Measurements from ENCODE around the gene ADGRA1.

Gene ADGRA1

DNA sequence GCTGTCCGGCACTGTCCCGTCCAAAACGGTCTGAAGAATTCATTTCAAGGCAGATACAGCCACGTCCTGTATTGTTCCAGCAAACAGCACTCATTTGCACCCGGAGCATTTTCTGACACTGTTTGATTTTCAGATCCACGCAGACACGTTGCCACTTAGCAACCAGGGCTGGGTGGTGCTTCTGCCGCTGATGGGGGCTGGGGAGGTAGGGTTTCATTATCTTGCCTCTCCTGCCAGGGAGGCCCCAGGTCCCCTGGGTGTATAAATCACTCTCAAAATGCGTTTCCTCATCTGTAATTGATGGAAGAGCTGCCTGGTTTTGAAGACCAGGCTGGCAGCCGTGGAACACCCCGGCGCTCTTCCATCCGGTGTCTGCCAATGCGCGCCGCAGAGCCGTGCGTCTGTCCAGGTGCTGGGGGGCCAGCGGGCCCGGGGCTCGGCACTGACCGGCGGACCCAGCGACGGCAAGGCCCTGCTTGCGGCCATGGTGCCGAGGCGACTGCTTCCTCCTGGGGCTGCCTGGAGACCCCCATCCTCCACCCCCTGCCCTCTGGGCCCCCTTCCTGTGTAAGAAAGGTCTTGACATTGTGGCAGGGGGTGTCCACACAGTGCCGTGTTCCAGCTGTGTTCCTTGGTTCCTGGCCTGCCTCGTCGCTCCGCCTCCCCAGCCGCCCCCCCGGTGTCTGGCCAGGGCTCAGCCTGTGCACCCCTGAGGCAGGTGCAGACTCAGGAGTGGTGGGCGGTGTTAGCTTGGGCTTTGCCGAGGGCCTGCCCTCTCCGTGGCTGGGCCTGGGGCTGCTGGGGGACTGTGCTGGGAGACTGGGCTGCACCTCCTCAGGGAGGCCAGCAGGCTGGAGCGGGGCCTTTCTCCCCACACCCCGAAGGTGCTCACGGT, 16.6 kb downstream of the ADGRA1 start:
- no peak for TF ChIP-seq ZFP3 (CRISPR knock-in tag; IDR thresholded peaks at IDR 0.05)
- no peak for TF ChIP-seq ZNF8 (CRISPR knock-in tag; IDR thresholded peaks at IDR 0.05)
- no peak for TF ChIP-seq POU6F1 (CRISPR knock-in tag; IDR thresholded peaks at IDR 0.05; ENCODE audit: borderline replicate concordance, low read depth)
- TF ChIP-seq GLIS3 (CRISPR knock-in tag; IDR thresholded peaks at IDR 0.05), result no peak
- TF ChIP-seq TCF4 (CRISPR knock-in tag; IDR thresholded peaks at IDR 0.05; ENCODE audit: borderline replicate concordance), result no peak
- no peak for TF ChIP-seq PATZ1 (CRISPR knock-in tag; IDR thresholded peaks at IDR 0.05; ENCODE audit: borderline replicate concordance)
- TF ChIP-seq BACH2 (CRISPR knock-in tag; IDR thresholded peaks at IDR 0.05; ENCODE audit: borderline replicate concordance), result no peak
- TF ChIP-seq ZNF70 (CRISPR knock-in tag; IDR thresholded peaks at IDR 0.05), result no peak
- no peak for TF ChIP-seq PPARA (CRISPR knock-in tag; IDR thresholded peaks at IDR 0.05; ENCODE audit: borderline replicate concordance)
- no peak for TF ChIP-seq ARNTL (CRISPR knock-in tag; IDR thresholded peaks at IDR 0.05; ENCODE audit: borderline replicate concordance, low read depth)
- TF ChIP-seq, protein P1, sequence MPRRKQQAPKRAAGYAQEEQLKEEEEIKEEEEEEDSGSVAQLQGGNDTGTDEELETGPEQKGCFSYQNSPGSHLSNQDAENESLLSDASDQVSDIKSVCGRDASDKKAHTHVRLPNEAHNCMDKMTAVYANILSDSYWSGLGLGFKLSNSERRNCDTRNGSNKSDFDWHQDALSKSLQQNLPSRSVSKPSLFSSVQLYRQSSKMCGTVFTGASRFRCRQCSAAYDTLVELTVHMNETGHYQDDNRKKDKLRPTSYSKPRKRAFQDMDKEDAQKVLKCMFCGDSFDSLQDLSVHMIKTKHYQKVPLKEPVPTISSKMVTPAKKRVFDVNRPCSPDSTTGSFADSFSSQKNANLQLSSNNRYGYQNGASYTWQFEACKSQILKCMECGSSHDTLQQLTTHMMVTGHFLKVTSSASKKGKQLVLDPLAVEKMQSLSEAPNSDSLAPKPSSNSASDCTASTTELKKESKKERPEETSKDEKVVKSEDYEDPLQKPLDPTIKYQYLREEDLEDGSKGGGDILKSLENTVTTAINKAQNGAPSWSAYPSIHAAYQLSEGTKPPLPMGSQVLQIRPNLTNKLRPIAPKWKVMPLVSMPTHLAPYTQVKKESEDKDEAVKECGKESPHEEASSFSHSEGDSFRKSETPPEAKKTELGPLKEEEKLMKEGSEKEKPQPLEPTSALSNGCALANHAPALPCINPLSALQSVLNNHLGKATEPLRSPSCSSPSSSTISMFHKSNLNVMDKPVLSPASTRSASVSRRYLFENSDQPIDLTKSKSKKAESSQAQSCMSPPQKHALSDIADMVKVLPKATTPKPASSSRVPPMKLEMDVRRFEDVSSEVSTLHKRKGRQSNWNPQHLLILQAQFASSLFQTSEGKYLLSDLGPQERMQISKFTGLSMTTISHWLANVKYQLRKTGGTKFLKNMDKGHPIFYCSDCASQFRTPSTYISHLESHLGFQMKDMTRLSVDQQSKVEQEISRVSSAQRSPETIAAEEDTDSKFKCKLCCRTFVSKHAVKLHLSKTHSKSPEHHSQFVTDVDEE (CRISPR knock-in tag; IDR thresholded peaks at IDR 0.05), result no peak
- TF ChIP-seq ZC3H10 (CRISPR knock-in tag; IDR thresholded peaks at IDR 0.05), result no peak
- TF ChIP-seq CREB5 (CRISPR knock-in tag; IDR thresholded peaks at IDR 0.05; ENCODE audit: low read depth), result no peak
- TF ChIP-seq, protein P2, sequence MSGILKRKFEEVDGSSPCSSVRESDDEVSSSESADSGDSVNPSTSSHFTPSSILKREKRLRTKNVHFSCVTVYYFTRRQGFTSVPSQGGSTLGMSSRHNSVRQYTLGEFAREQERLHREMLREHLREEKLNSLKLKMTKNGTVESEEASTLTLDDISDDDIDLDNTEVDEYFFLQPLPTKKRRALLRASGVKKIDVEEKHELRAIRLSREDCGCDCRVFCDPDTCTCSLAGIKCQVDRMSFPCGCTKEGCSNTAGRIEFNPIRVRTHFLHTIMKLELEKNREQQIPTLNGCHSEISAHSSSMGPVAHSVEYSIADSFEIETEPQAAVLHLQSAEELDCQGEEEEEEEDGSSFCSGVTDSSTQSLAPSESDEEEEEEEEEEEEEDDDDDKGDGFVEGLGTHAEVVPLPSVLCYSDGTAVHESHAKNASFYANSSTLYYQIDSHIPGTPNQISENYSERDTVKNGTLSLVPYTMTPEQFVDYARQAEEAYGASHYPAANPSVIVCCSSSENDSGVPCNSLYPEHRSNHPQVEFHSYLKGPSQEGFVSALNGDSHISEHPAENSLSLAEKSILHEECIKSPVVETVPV (CRISPR knock-in tag; IDR thresholded peaks at IDR 0.05), result no peak
- TF ChIP-seq ESRRG (CRISPR knock-in tag; IDR thresholded peaks at IDR 0.05), result no peak
- no peak for TF ChIP-seq ZFP30 (CRISPR knock-in tag; IDR thresholded peaks at IDR 0.05)
- no peak for TF ChIP-seq RARB (CRISPR knock-in tag; IDR thresholded peaks at IDR 0.05)
- no peak for TF ChIP-seq SNAI2 (CRISPR knock-in tag; IDR thresholded peaks at IDR 0.05)
- TF ChIP-seq ZNF565 (CRISPR knock-in tag; conservative IDR thresholded peaks at IDR 0.05; ENCODE audit: low read depth), result no peak
- ATAC-seq, result no peak

DNA sequence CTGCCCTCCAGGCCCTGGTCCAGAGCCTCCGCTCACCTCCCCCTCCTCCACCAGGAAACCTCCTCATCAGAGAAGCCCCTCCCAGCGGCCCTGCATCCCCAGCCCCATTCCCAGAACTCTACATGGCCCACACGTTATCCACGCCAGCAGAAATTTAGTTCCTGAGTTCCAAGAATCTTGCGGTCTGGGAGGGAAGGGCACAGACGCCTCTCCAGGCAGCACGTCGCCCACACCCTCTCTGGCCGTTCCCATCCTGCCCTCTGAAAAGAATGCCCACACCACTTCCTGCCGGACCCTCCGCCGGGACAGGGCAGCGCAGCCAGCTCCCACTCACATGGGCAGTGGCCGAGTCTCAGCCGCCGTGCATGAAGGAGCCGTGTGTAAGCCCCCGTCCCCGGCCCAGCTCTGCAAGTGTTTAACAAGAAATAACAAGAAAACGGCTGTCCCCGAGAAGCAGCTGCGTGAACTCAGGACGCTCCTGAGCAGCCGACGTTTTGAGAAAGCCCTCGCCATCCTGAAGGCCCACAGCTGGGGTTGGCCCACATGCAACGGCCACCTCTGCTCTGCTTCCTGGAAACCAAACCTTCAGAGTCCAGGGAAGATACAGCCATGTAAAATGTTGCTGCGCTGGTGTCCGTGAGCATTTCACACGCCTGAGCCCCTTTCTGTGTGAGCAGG, 17.4 kb downstream of the ADGRA1 start:
- ATAC-seq, result no peak
- no peak for TF ChIP-seq ZNF8 (CRISPR knock-in tag; IDR thresholded peaks at IDR 0.05)
- no peak for TF ChIP-seq ZC3H10 (CRISPR knock-in tag; IDR thresholded peaks at IDR 0.05)
- no peak for TF ChIP-seq CSDC2 (CRISPR knock-in tag; IDR thresholded peaks at IDR 0.05)
- no peak for TF ChIP-seq TCF4 (CRISPR knock-in tag; IDR thresholded peaks at IDR 0.05; ENCODE audit: borderline replicate concordance)
- TF ChIP-seq ESRRG (CRISPR knock-in tag; IDR thresholded peaks at IDR 0.05), result no peak
- TF ChIP-seq OSR1 (CRISPR knock-in tag; IDR thresholded peaks at IDR 0.05), result no peak
